HCT116 (cell line): Measurements from ENCODE around the gene ZNF438.

Experiments used
- EGR1 ChIP-seq: IDR thresholded peaks from 2 replicates; pipeline ENCODE4 v1.6.1; 2012; ENCODE audit warnings: low read depth
- ELF1 ChIP-seq: IDR thresholded peaks from 2 replicates; pipeline ENCODE4 v1.6.1; 2012; ENCODE audit warnings: low read depth, borderline replicate concordance
- EZH2phosphoT487 ChIP-seq: fragments of 200-600 bp; IDR thresholded peaks from 2 replicates; pipeline ENCODE4 v1.6.1; 2018; ENCODE audit warnings: antibody characterized with exemption, borderline replicate concordance
- POLR2A ChIP-seq: IDR thresholded peaks from 2 replicates; pipeline ENCODE4 v1.7.0; 2011; ENCODE audit warnings: borderline replicate concordance; ENCODE audit not compliant: insufficient read depth, insufficient read length; ENCODE audit errors: extremely low read depth
- SIN3A ChIP-seq: IDR thresholded peaks from 2 replicates; pipeline ENCODE4 v1.6.1; 2012; ENCODE audit warnings: low read depth
- SRF ChIP-seq: IDR thresholded peaks from 2 replicates; pipeline ENCODE4 v1.6.1; 2012; ENCODE audit warnings: low read depth
- TF ChIP-seq, protein P1 (sequence below): IDR thresholded peaks from 2 replicates; pipeline ENCODE4 v1.6.1; 2012
- TF ChIP-seq, protein P2 (sequence below), 3 experiments: fragments of 200-600 bp in 1 of 3; sonication (generic) in 1 of 3; IDR thresholded peaks in 2 of 3; conservative IDR thresholded peaks in 1 of 3; 2 replicates each; pipeline ENCODE4 v1.5.1; 2012 to 2017; ENCODE audit warnings: low read depth in 2 of 3, low read length in 2 of 3, antibody characterized with exemption in 1 of 3, borderline replicate concordance in 1 of 3, control low read depth in 1 of 3, mild to moderate bottlenecking in 1 of 3, mixed read lengths in 1 of 3, mixed run types in 1 of 3, moderate library complexity in 1 of 3; ENCODE audit not compliant: insufficient read depth in 1 of 3
- TF ChIP-seq, protein P3 (sequence below): IDR thresholded peaks from 2 replicates; pipeline ENCODE4 v1.6.1; 2011; ENCODE audit warnings: mild to moderate bottlenecking, low read length, moderate library complexity; ENCODE audit not compliant: insufficient replicate concordance; ENCODE audit errors: extremely low read depth

DNA sequence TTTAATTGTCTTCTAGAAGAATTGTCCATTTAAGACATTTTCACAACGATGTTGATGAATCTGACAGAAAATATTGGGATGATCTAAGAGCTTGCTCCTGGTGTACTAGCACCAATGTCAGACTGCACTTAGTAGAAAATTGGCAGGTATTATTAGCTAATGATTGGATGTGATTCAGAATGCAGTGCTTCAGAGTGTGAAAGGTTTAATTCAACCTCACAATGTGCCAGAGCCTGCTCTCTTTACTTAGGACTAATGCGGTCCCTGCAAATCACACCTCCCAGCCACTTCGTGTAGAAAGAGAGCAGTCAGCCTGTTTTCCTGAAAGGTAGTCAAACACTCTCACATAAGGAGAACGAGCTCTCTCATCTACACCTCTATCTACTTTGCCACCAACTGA, 197.5 kb downstream of the ZNF438 start:
- no peak for TF ChIP-seq POLR2A
- TF ChIP-seq ELF1 = no peak
- TF ChIP-seq, protein P1, sequence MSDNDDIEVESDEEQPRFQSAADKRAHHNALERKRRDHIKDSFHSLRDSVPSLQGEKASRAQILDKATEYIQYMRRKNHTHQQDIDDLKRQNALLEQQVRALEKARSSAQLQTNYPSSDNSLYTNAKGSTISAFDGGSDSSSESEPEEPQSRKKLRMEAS = no peak
- TF ChIP-seq SIN3A = no peak
- TF ChIP-seq, protein P2, sequence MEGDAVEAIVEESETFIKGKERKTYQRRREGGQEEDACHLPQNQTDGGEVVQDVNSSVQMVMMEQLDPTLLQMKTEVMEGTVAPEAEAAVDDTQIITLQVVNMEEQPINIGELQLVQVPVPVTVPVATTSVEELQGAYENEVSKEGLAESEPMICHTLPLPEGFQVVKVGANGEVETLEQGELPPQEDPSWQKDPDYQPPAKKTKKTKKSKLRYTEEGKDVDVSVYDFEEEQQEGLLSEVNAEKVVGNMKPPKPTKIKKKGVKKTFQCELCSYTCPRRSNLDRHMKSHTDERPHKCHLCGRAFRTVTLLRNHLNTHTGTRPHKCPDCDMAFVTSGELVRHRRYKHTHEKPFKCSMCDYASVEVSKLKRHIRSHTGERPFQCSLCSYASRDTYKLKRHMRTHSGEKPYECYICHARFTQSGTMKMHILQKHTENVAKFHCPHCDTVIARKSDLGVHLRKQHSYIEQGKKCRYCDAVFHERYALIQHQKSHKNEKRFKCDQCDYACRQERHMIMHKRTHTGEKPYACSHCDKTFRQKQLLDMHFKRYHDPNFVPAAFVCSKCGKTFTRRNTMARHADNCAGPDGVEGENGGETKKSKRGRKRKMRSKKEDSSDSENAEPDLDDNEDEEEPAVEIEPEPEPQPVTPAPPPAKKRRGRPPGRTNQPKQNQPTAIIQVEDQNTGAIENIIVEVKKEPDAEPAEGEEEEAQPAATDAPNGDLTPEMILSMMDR (IDR thresholded peaks at IDR 0.05 in 2 of 3, conservative IDR thresholded peaks at IDR 0.05 in 1 of 3; ENCODE audit: borderline replicate concordance in 1 of 3, insufficient read depth in 1 of 3, low read depth in 2 of 3, low read length in 2 of 3) = no peak
- TF ChIP-seq SRF = no peak
- no peak for TF ChIP-seq EZH2phosphoT487
- TF ChIP-seq EGR1 = no peak
- TF ChIP-seq, protein P3, sequence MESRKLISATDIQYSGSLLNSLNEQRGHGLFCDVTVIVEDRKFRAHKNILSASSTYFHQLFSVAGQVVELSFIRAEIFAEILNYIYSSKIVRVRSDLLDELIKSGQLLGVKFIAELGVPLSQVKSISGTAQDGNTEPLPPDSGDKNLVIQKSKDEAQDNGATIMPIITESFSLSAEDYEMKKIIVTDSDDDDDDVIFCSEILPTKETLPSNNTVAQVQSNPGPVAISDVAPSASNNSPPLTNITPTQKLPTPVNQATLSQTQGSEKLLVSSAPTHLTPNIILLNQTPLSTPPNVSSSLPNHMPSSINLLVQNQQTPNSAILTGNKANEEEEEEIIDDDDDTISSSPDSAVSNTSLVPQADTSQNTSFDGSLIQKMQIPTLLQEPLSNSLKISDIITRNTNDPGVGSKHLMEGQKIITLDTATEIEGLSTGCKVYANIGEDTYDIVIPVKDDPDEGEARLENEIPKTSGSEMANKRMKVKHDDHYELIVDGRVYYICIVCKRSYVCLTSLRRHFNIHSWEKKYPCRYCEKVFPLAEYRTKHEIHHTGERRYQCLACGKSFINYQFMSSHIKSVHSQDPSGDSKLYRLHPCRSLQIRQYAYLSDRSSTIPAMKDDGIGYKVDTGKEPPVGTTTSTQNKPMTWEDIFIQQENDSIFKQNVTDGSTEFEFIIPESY = no peak
